ENCODE data around the gene GBF1. TPM values are rescaled to one million over a fixed set of nuclear protein-coding genes. Genes with fewer than 3 reads are reported as not detected.
"Not testable (repeated sequence)": the region's sequence is repeated elsewhere in the genome, so short reads cannot be mapped to it uniquely, and the experiment has no call there.

The GBF1 gene
- total and polyA plus RNA-seq, 2 of the 13 experiments (the other 11 are each of a cell fraction or from before 2014, with no cell fraction given): 17.1 to 21.9 TPM

- FAIRE-seq; H3K27ac ChIP-seq (ENCODE audit: extremely low read length, insufficient read depth, low read length); H2AFZ ChIP-seq (ENCODE audit: low read length); H3K9me3 ChIP-seq (ENCODE audit: low read length); POLR2A ChIA-PET; H3K9ac ChIP-seq (ENCODE audit: insufficient read depth, low read depth, low read length); intact Hi-C loops (cut with micrococcal nuclease; ENCODE audit: unreplicated experiment); DNase-seq (ENCODE audit: low spot score); BruUV-seq (replicated peaks); in situ Hi-C loops (cut with HindIII; ENCODE audit: extremely low pct_ligation_motif_present, low pct_unique_long_range_greater_than_20kb); H3K27me3 ChIP-seq (ENCODE audit: control insufficient read depth in 1 of 2, insufficient read depth in 2 of 2, low read length in 2 of 2); H3K4me2 ChIP-seq (ENCODE audit: low read depth, low read length); H3K4me3 ChIP-seq (replicated peaks in 1 of 3; ENCODE audit: insufficient read depth in 1 of 3, low read depth in 2 of 3, low read length in 3 of 3); ATAC-seq; CTCF ChIA-PET (ENCODE audit: low intra/inter-chr PET ratio, low total read pairs): not testable (repeated sequence)
- Histone ChIP-seq H3K79me2 (ENCODE audit: insufficient read depth, low read length) (peaks cover 83% of the 10 kb centered on the region), H3K4me1 (ENCODE audit: insufficient read depth, low read length) (peaks cover 19% of the 10 kb centered on the region), H4K20me1 (ENCODE audit: insufficient read depth, low read length) (peaks cover 20% of the 10 kb centered on the region), H3K36me3 (replicated peaks in 1 of 2; ENCODE audit: control insufficient read depth in 1 of 2, insufficient read depth in 2 of 2, low read length in 2 of 2) (peaks cover 5 to 16% of the 10 kb centered on the region in 2 experiments)
- WGBS (ENCODE audit: low lambda C conversion rate): 96% methylated on average over 3 of the region's 3 CpGs
Observed at GRCh38 chr10:102252508-102252907, 7.2 kb downstream of the GBF1 start.

GRCh38 chr10:102254426-102254825 is 9.1 kb downstream of the GBF1 start:
- H2AFZ ChIP-seq (ENCODE audit: low read length): no peak overlapping the region
- no peak overlapping the region for H3K9ac ChIP-seq (ENCODE audit: insufficient read depth, low read depth, low read length)
- H3K4me3 ChIP-seq (replicated peaks in 1 of 3; ENCODE audit: insufficient read depth in 1 of 3, low read depth in 2 of 3, low read length in 3 of 3): no peak overlapping the region
- no peaks in the 10 kb centered on the region for H3K27me3 ChIP-seq (ENCODE audit: control insufficient read depth in 1 of 2, insufficient read depth in 2 of 2, low read length in 2 of 2)
- no peak for ATAC-seq
- WGBS (ENCODE audit: low lambda C conversion rate): 93% methylated on average over 1 of the region's 1 CpG
- CTCF ChIA-PET (ENCODE audit: low intra/inter-chr PET ratio, low total read pairs): no interaction called here
- BruUV-seq (replicated peaks): no TSS peak
- in situ Hi-C loops (cut with HindIII; ENCODE audit: extremely low pct_ligation_motif_present, low pct_unique_long_range_greater_than_20kb): no loop called here
- intact Hi-C loops (cut with micrococcal nuclease; ENCODE audit: unreplicated experiment): no loop called here
- H3K9me3 ChIP-seq (ENCODE audit: low read length): no peaks in the 10 kb centered on the region
- POLR2A ChIA-PET: no interaction called here
- no peak overlapping the region for H3K4me2 ChIP-seq (ENCODE audit: low read depth, low read length)
- H3K36me3 ChIP-seq (replicated peaks in 1 of 2; ENCODE audit: control insufficient read depth in 1 of 2, insufficient read depth in 2 of 2, low read length in 2 of 2): peaks cover 5 to 19% of the 10 kb centered on the region in 2 experiments; a peak in 4 of 5 replicates
- peaks cover 7% of the 10 kb centered on the region for H4K20me1 ChIP-seq (ENCODE audit: insufficient read depth, low read length)
- peaks cover 64% of the 10 kb centered on the region for H3K79me2 ChIP-seq (ENCODE audit: insufficient read depth, low read length)
- TF ChIP-seq ZNF788 (CRISPR knock-in tag; IDR thresholded peaks at IDR 0.05; ENCODE audit: borderline replicate concordance) (no peak), CENPX (CRISPR knock-in tag; IDR thresholded peaks at IDR 0.05) (no peak), MYNN (CRISPR knock-in tag; IDR thresholded peaks at IDR 0.05; ENCODE audit: low read depth) (no peak)
- no peak for DNase-seq (ENCODE audit: low spot score)
- no peak for FAIRE-seq
- H3K4me1 ChIP-seq (ENCODE audit: insufficient read depth, low read length): no peaks in the 10 kb centered on the region
- H3K27ac ChIP-seq (ENCODE audit: extremely low read length, insufficient read depth, low read length): no peak overlapping the region
